Endothelial cell of umbilical vein (primary cell): Measurements from ENCODE around the gene POLD3.

Experiments
- EZH2 ChIP-seq: IDR thresholded peaks from 2 replicates; pipeline ENCODE4 v1.6.1; 2012; ENCODE audit warnings: borderline replicate concordance, low read depth, mild to moderate bottlenecking, moderate library complexity, low read length, inconsistent platforms; ENCODE audit not compliant: severe bottlenecking
- FOS ChIP-seq: IDR thresholded peaks from 2 replicates; pipeline ENCODE4 v1.6.1; 2011; ENCODE audit warnings: mild to moderate bottlenecking, low read length, moderate library complexity, borderline replicate concordance; ENCODE audit not compliant: insufficient read depth
- JUN ChIP-seq: IDR thresholded peaks from 2 replicates; pipeline ENCODE4 v1.6.1; 2011; ENCODE audit warnings: borderline replicate concordance, low read depth; ENCODE audit not compliant: insufficient read length, insufficient read depth
- MYC ChIP-seq: IDR thresholded peaks from one replicate; pipeline ENCODE4 v1.6.1; 2011; ENCODE audit warnings: mild to moderate bottlenecking, low read depth, low read length
- POLR2A ChIP-seq: IDR thresholded peaks from 2 replicates; pipeline ENCODE4 v1.6.1; 2012; ENCODE audit warnings: low read depth, mild to moderate bottlenecking, control low read depth, low read length
- POLR2AphosphoS5 ChIP-seq: IDR thresholded peaks from 2 replicates; pipeline ENCODE4 v1.6.1; 2012; ENCODE audit warnings: low read depth, mild to moderate bottlenecking, control low read depth, low read length, moderate library complexity; ENCODE audit not compliant: insufficient read depth
- TF ChIP-seq, protein P1 (sequence below), 2 donors: IDR thresholded peaks; 1 replicate in 1 of 2; 2 replicates in 1 of 2; pipeline ENCODE4 v1.5.1; 2011; ENCODE audit warnings: low read length in 2 of 2, mild to moderate bottlenecking in 2 of 2, moderate library complexity in 2 of 2, control low read depth in 1 of 2, inconsistent platforms in 1 of 2, low read depth in 1 of 2; ENCODE audit not compliant: insufficient read depth in 1 of 2; ENCODE audit errors: extremely low read depth in 1 of 2
- TF ChIP-seq, protein P2 (sequence below): IDR thresholded peaks from 2 replicates; pipeline ENCODE4 v1.6.1; 2011; ENCODE audit not compliant: insufficient read depth, insufficient read length

DNA sequence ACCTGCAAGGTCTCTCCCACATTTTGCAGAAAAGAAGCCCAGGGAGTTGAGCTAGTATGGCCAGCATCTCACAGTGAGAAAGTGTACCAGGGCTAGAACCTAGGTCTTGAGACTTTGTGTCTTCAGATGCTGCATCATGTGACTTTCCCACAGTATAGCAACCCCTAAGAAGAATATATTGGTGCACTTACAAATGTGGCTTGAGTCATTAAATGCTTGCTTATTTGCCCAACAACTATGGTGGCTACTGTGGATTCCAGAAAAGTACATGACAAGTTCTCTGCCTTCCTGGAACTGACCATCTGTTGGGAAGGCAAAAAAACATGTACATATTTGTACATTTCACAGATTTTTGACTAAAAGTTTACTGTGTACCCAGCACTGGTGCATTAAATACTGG is 55.0 kb downstream of the POLD3 start:
- TF ChIP-seq, protein P1, sequence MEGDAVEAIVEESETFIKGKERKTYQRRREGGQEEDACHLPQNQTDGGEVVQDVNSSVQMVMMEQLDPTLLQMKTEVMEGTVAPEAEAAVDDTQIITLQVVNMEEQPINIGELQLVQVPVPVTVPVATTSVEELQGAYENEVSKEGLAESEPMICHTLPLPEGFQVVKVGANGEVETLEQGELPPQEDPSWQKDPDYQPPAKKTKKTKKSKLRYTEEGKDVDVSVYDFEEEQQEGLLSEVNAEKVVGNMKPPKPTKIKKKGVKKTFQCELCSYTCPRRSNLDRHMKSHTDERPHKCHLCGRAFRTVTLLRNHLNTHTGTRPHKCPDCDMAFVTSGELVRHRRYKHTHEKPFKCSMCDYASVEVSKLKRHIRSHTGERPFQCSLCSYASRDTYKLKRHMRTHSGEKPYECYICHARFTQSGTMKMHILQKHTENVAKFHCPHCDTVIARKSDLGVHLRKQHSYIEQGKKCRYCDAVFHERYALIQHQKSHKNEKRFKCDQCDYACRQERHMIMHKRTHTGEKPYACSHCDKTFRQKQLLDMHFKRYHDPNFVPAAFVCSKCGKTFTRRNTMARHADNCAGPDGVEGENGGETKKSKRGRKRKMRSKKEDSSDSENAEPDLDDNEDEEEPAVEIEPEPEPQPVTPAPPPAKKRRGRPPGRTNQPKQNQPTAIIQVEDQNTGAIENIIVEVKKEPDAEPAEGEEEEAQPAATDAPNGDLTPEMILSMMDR (IDR thresholded peaks at IDR 0.05; ENCODE audit: extremely low read depth in 1 of 2, insufficient read depth in 1 of 2, low read depth in 1 of 2, low read length in 2 of 2), result no peak
- no peak for TF ChIP-seq FOS
- no peak for TF ChIP-seq JUN
- no peak for TF ChIP-seq POLR2A
- TF ChIP-seq, protein P2, sequence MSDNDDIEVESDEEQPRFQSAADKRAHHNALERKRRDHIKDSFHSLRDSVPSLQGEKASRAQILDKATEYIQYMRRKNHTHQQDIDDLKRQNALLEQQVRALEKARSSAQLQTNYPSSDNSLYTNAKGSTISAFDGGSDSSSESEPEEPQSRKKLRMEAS, result no peak
- TF ChIP-seq EZH2, result no peak
- no peak for TF ChIP-seq POLR2AphosphoS5
- TF ChIP-seq MYC, result no peak
